Liver (tissue), 9 donors: Measurements from ENCODE around the gene WIZ. TPM values are rescaled to one million over a fixed set of nuclear protein-coding genes. Genes with fewer than 3 reads are reported as not detected.

Experiments
- DNase-seq: peaks from one replicate; pipeline ENCODE4 v3.0.0-alpha.2; 2017; ENCODE audit warnings: low spot score
- H3K27ac ChIP-seq, 2 donors: one replicate each; pipeline ENCODE4 v1.7.0; 2013; ENCODE audit warnings: inconsistent platforms in 2 of 2, low read length in 2 of 2, control low read depth in 1 of 2, low read depth in 1 of 2, mild to moderate bottlenecking in 1 of 2
- H3K27me3 ChIP-seq, 4 donors: one replicate each; pipeline versions ENCODE4 v1.6.1 to v1.7.0; 2013; ENCODE audit warnings: low read length in 3 of 4, inconsistent platforms in 1 of 4, mild to moderate bottlenecking in 1 of 4, moderate library complexity in 1 of 4; ENCODE audit not compliant: control insufficient read depth in 4 of 4, insufficient read depth in 4 of 4
- H3K36me3 ChIP-seq, 4 donors: one replicate each; pipeline versions ENCODE4 v1.6.1 to v1.7.0; 2013; ENCODE audit warnings: low read length in 3 of 4, mild to moderate bottlenecking in 3 of 4, low read depth in 1 of 4, moderate library complexity in 1 of 4; ENCODE audit not compliant: control insufficient read depth in 4 of 4, insufficient read depth in 3 of 4
- H3K4me1 ChIP-seq, 4 donors: one replicate each; pipeline versions ENCODE4 v1.6.1 to v1.7.0; 2013; ENCODE audit warnings: low read length in 3 of 4, mild to moderate bottlenecking in 3 of 4, moderate library complexity in 1 of 4; ENCODE audit not compliant: control insufficient read depth in 4 of 4, insufficient read depth in 4 of 4
- H3K4me3 ChIP-seq, 3 donors: one replicate each; pipeline versions ENCODE4 v1.6.1 to v1.7.0; 2013; ENCODE audit warnings: low read length in 3 of 3, control low read depth in 1 of 3, low read depth in 1 of 3, mild to moderate bottlenecking in 1 of 3
- H3K9ac ChIP-seq, 2 donors: one replicate each; pipeline ENCODE4 v1.7.0; 2013; ENCODE audit warnings: low read length in 2 of 2, mild to moderate bottlenecking in 2 of 2, moderate library complexity in 2 of 2, control low read depth in 1 of 2, low read depth in 1 of 2
- H3K9me3 ChIP-seq, 4 donors: one replicate each; pipeline versions ENCODE4 v1.6.1 to v1.7.0; 2013; ENCODE audit warnings: low read length in 3 of 4; ENCODE audit not compliant: control insufficient read depth in 4 of 4
- EGR1 ChIP-seq, 2 donors: IDR thresholded peaks; 2 replicates each; pipeline ENCODE4 v1.6.1; 2016 to 2018; ENCODE audit warnings: antibody characterized with exemption in 2 of 2, low read depth in 2 of 2
- FOXA1 ChIP-seq: IDR thresholded peaks from 2 replicates; pipeline ENCODE4 v1.6.1; 2016; ENCODE audit warnings: antibody characterized with exemption
- FOXA2 ChIP-seq: IDR thresholded peaks from 2 replicates; pipeline ENCODE4 v1.6.1; 2016; ENCODE audit warnings: antibody characterized with exemption
- GABPA ChIP-seq, 2 donors: IDR thresholded peaks in 1 of 2; conservative IDR thresholded peaks in 1 of 2; 2 replicates each; pipeline ENCODE4 v1.6.1; 2016; ENCODE audit warnings: antibody characterized with exemption in 2 of 2, mild to moderate bottlenecking in 1 of 2, moderate library complexity in 1 of 2
- HNF4A ChIP-seq, 2 donors: conservative IDR thresholded peaks; 2 replicates each; pipeline ENCODE4 v1.6.1; 2016; ENCODE audit warnings: antibody characterized with exemption in 2 of 2, mild to moderate bottlenecking in 2 of 2
- HNF4G ChIP-seq: IDR thresholded peaks from 2 replicates; pipeline ENCODE4 v1.6.1; 2016; ENCODE audit warnings: antibody characterized with exemption
- JUND ChIP-seq, 2 donors: IDR thresholded peaks; 2 replicates each; pipeline ENCODE4 v1.6.1; 2016; ENCODE audit warnings: antibody characterized with exemption in 2 of 2
- NR2F2 ChIP-seq: IDR thresholded peaks from 2 replicates; pipeline ENCODE4 v1.6.1; 2016; ENCODE audit warnings: antibody characterized with exemption
- RAD21 ChIP-seq, 2 donors: IDR thresholded peaks; 2 replicates each; pipeline ENCODE4 v1.6.1; 2016; ENCODE audit warnings: antibody characterized with exemption in 2 of 2, mild to moderate bottlenecking in 2 of 2
- RXRA ChIP-seq, 2 donors: IDR thresholded peaks; 2 replicates each; pipeline ENCODE4 v1.6.1; 2017 to 2018; ENCODE audit warnings: antibody characterized with exemption in 2 of 2, mild to moderate bottlenecking in 1 of 2
- SP1 ChIP-seq: IDR thresholded peaks from 2 replicates; pipeline ENCODE4 v1.6.1; 2018; ENCODE audit warnings: antibody characterized with exemption, mild to moderate bottlenecking
- TAF1 ChIP-seq: conservative IDR thresholded peaks from 2 replicates; pipeline ENCODE4 v1.6.1; 2016; ENCODE audit warnings: antibody characterized with exemption, mild to moderate bottlenecking
- YY1 ChIP-seq: IDR thresholded peaks from 2 replicates; pipeline ENCODE4 v1.6.1; 2016; ENCODE audit warnings: antibody characterized with exemption, mild to moderate bottlenecking
- WGBS: extraction: QIAGEN DNeasy Blood & Tissue Kit; methylation state at CpG from one replicate; pipeline ENCODE4 v1.1.7; 2013; 5-methylcytosine and 5-hydroxymethylcytosine counted together
- polyA plus RNA-seq, 2 donors: library from polyadenylated mRNA; stranded (reverse) in 1 of 2; unstranded in 1 of 2; fragments of 200-250 nt in 1 of 2; fragments of >200 nt in 1 of 2; fragmentation: Nextera tagmentation in 1 of 2; extraction: Ambion mirVana in 1 of 2; gene quantifications; one replicate each; pipeline versions ENCODE4 v1.2.1 to v1.2.3, GENCODE V29; 2013 to 2015
- total RNA-seq, 2 donors: library from RNA; depleted of rRNA; stranded (reverse); fragments of >200 nt; gene quantifications; one replicate each; pipeline ENCODE4 v1.2.3, GENCODE V29; 2014
- TF ChIP-seq, protein P1 (sequence below): IDR thresholded peaks from 2 replicates; pipeline ENCODE4 v1.6.1; 2016; ENCODE audit warnings: antibody characterized with exemption, mild to moderate bottlenecking
- TF ChIP-seq, protein P2 (sequence below): IDR thresholded peaks from 2 replicates; pipeline ENCODE4 v1.6.1; 2016; ENCODE audit warnings: antibody characterized with exemption
- TF ChIP-seq, protein P3 (sequence below): IDR thresholded peaks from 2 replicates; pipeline ENCODE4 v1.6.1; 2016; ENCODE audit warnings: antibody characterized with exemption
- TF ChIP-seq, protein P4 (sequence below): IDR thresholded peaks from 2 replicates; pipeline ENCODE4 v1.6.1; 2016; ENCODE audit warnings: antibody characterized with exemption
- donor health status: healthy.
- donor health status: healthy.
- donor health status: healthy.
- donor health status: healthy.
- donor health status: healthy.

WIZ gene
- total and polyA plus RNA-seq, 4 donors = 3.8 to 12.7 (median 8.6) TPM

DNA sequence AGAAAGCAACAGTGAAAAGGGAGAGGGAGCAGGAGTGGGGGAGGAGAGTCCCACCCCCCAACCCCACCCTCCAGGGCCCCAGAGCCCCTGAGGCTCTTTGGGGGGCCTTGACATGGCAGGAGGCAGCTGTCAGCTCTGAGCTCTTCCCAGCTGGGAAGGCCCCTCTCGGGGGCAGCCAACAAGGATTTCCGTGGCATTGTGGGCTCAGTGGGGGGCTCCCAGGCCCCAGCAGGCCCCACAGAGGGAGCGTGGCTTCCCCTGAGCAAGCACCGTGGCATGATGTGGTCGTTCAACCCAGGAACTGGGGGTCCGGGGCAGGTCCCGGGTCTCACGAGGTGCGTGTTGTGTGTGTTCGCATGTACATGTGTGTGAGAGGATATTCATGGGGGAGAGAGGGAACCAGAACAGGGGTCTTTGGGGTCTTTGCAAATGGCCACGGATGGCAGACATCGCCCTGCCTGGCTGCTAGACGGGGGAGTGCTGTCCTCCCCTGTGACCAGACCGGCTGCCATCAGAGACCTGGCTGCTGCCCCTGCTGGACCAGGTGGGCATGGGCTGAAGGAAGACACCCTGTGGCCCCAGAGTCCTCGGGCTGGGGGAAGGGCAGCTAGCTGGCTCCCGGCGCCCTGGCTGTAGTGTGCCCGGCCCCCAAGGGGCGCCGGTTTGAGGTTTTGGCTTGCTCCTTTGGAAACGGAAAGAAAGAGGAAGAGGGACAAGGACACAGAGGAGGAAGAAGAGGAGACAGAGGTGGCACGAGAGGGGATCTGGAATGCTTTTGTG lies 27.3 kb downstream of the WIZ start:
- TF ChIP-seq EGR1 (IDR thresholded peaks at IDR 0.05; ENCODE audit: low read depth in 2 of 2) = no peak
- TF ChIP-seq JUND (IDR thresholded peaks at IDR 0.05) = no peak
- TF ChIP-seq HNF4G = no peak
- TF ChIP-seq GABPA (IDR thresholded peaks at IDR 0.05 in 1 of 2, conservative IDR thresholded peaks at IDR 0.05 in 1 of 2) = no peak
- TF ChIP-seq RAD21 (IDR thresholded peaks at IDR 0.05) = no peak
- no peak for DNase-seq
- 92% methylated on average over 22 of the region's 22 CpGs for WGBS
- Histone ChIP-seq H3K4me3 (no peak overlapping the region), H3K36me3 (peaks cover 8 to 35% (median 14%) of the 10 kb centered on the region in 4 donors), H3K27ac (peak overlapping the region; percentile 59 to 73), H3K27me3 (no peaks in the 10 kb centered on the region), H3K4me1 (peaks cover 14 to 49% (median 39%) of the 10 kb centered on the region in 4 donors), H3K9ac (no peak overlapping the region), H3K9me3 (no peaks in the 10 kb centered on the region)

DNA sequence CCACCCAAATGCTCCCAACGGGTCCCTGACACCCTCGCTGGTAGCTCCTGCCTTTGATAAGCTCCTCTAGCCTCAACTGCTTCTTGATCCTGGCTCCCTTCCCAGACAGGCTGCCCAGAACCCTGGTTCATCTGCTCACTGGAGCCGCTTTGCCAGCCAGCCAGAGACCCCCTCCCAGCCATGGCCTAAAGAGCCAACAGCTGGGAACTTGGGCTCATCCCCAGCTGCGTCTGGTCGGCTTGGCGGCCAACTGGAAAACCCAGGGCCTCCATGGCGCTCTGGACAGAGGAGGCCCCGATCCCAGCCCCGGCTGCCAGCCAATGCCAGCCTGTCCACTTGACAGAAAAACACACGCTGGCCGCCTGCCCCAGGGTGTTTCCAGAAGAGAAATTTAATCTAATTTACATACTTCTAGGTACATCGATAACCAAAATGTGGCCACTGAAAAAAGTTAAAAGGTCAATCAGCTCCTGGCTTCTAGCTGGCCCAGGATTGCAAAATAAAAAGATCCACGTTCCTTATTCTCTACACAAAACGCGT lies 28.0 kb downstream of the WIZ start:
- TF ChIP-seq HNF4G (no peak), EGR1 (IDR thresholded peaks at IDR 0.05; ENCODE audit: low read depth in 2 of 2) (no peak), SP1 (peak; percentile 67), YY1 (peak; percentile 85), HNF4A (conservative IDR thresholded peaks at IDR 0.05) (peak; percentile 43 to 55), RXRA (IDR thresholded peaks at IDR 0.05) (peak; percentile 51 to 60), TAF1 (no peak), NR2F2 (peak; percentile 35)
- TF ChIP-seq, protein P1, sequence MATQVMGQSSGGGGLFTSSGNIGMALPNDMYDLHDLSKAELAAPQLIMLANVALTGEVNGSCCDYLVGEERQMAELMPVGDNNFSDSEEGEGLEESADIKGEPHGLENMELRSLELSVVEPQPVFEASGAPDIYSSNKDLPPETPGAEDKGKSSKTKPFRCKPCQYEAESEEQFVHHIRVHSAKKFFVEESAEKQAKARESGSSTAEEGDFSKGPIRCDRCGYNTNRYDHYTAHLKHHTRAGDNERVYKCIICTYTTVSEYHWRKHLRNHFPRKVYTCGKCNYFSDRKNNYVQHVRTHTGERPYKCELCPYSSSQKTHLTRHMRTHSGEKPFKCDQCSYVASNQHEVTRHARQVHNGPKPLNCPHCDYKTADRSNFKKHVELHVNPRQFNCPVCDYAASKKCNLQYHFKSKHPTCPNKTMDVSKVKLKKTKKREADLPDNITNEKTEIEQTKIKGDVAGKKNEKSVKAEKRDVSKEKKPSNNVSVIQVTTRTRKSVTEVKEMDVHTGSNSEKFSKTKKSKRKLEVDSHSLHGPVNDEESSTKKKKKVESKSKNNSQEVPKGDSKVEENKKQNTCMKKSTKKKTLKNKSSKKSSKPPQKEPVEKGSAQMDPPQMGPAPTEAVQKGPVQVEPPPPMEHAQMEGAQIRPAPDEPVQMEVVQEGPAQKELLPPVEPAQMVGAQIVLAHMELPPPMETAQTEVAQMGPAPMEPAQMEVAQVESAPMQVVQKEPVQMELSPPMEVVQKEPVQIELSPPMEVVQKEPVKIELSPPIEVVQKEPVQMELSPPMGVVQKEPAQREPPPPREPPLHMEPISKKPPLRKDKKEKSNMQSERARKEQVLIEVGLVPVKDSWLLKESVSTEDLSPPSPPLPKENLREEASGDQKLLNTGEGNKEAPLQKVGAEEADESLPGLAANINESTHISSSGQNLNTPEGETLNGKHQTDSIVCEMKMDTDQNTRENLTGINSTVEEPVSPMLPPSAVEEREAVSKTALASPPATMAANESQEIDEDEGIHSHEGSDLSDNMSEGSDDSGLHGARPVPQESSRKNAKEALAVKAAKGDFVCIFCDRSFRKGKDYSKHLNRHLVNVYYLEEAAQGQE = peak; percentile 49
- H3K4me3 ChIP-seq = no peak overlapping the region
- no peak for DNase-seq
- H3K4me1 ChIP-seq = peaks cover 14 to 49% (median 39%) of the 10 kb centered on the region in 4 donors
- H3K9ac ChIP-seq = no peak overlapping the region
- no peaks in the 10 kb centered on the region for H3K27me3 ChIP-seq
- peak overlapping the region; percentile 59 to 73 for H3K27ac ChIP-seq
- no peaks in the 10 kb centered on the region for H3K9me3 ChIP-seq
- 35% methylated on average over 15 of the region's 15 CpGs for WGBS
- H3K36me3 ChIP-seq = peaks cover 8 to 28% (median 13%) of the 10 kb centered on the region in 4 donors

DNA sequence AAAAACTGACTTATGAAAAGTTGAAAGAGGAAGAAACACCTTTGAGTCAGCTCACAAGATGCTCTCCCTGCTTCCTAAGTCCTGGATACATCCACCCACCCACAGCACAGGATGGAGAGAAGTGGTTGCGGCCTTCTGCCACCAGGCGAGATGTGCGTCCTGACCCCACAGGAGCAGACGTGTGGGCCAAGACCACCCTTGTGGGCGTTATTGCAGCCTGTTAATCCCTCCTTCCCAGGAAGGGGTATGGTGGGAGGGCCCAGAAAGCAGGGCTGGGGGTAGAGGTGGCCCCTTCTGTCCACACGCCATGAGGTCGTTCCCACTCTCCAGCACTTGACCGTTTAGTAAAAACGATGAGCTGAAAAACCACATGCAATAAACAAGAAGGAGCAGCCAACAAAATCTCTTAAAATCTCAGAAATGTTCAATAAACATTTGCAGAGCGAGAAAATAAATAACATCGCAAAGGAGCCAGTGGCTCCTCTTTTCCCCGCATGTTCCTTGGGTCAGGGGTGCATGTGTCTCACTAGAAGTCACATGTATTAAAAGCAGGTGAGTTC lies 28.5 kb downstream of the WIZ start:
- no peaks in the 10 kb centered on the region for H3K9me3 ChIP-seq
- H3K36me3 ChIP-seq = peaks cover 8 to 25% (median 13%) of the 10 kb centered on the region in 4 donors
- peaks cover 12 to 49% (median 40%) of the 10 kb centered on the region in 4 donors for H3K4me1 ChIP-seq
- no peak overlapping the region for H3K9ac ChIP-seq
- no peak for DNase-seq
- WGBS = 68% methylated on average over 12 of the region's 12 CpGs
- H3K27ac ChIP-seq = peak overlapping the region; percentile 59 to 73
- no peak overlapping the region for H3K4me3 ChIP-seq
- H3K27me3 ChIP-seq = no peaks in the 10 kb centered on the region
- TF ChIP-seq JUND (IDR thresholded peaks at IDR 0.05) (no peak), FOXA2 (no peak), YY1 (no peak), RXRA (IDR thresholded peaks at IDR 0.05) (no peak), FOXA1 (no peak)
- TF ChIP-seq, protein P2, sequence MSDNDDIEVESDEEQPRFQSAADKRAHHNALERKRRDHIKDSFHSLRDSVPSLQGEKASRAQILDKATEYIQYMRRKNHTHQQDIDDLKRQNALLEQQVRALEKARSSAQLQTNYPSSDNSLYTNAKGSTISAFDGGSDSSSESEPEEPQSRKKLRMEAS = no peak
- TF ChIP-seq, protein P3, sequence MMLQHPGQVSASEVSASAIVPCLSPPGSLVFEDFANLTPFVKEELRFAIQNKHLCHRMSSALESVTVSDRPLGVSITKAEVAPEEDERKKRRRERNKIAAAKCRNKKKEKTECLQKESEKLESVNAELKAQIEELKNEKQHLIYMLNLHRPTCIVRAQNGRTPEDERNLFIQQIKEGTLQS = no peak
- TF ChIP-seq, protein P4, sequence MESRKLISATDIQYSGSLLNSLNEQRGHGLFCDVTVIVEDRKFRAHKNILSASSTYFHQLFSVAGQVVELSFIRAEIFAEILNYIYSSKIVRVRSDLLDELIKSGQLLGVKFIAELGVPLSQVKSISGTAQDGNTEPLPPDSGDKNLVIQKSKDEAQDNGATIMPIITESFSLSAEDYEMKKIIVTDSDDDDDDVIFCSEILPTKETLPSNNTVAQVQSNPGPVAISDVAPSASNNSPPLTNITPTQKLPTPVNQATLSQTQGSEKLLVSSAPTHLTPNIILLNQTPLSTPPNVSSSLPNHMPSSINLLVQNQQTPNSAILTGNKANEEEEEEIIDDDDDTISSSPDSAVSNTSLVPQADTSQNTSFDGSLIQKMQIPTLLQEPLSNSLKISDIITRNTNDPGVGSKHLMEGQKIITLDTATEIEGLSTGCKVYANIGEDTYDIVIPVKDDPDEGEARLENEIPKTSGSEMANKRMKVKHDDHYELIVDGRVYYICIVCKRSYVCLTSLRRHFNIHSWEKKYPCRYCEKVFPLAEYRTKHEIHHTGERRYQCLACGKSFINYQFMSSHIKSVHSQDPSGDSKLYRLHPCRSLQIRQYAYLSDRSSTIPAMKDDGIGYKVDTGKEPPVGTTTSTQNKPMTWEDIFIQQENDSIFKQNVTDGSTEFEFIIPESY = no peak
- TF ChIP-seq, protein P1 = no peak
